IMR-90 (cell line): ENCODE data around the gene BAIAP2.

Experiments
- BHLHE40 ChIP-seq: fragments of 150-350 bp; IDR thresholded peaks from 2 replicates; pipeline ENCODE4 v1.6.1; 2016; ENCODE audit warnings: mild to moderate bottlenecking, low read depth, low read length
- CHD1 ChIP-seq: IDR thresholded peaks from 2 replicates; pipeline ENCODE4 v1.6.1; 2012; ENCODE audit warnings: low read depth, low read length, improper control_type of control experiment
- CTCF ChIP-seq: conservative IDR thresholded peaks from 2 replicates; pipeline ENCODE4 v1.5.1; 2012; ENCODE audit warnings: mild to moderate bottlenecking, low read depth, low read length, improper control_type of control experiment
- MAZ ChIP-seq: IDR thresholded peaks from 2 replicates; pipeline ENCODE4 v1.6.1; 2012; ENCODE audit warnings: low read depth, mild to moderate bottlenecking, low read length, improper control_type of control experiment, moderate library complexity, borderline replicate concordance
- MXI1 ChIP-seq: IDR thresholded peaks from 2 replicates; pipeline ENCODE4 v1.6.1; 2012; ENCODE audit warnings: low read depth, mild to moderate bottlenecking, low read length, moderate library complexity, borderline replicate concordance
- NFE2L2 ChIP-seq: fragments of 150-350 bp; IDR thresholded peaks from 2 replicates; pipeline ENCODE4 v1.6.1; 2016; ENCODE audit warnings: low read depth, mild to moderate bottlenecking, low read length
- POLR2A ChIP-seq: IDR thresholded peaks from 2 replicates; pipeline ENCODE4 v1.6.1; 2012; ENCODE audit warnings: mild to moderate bottlenecking, low read depth, low read length
- RAD21 ChIP-seq: IDR thresholded peaks from 2 replicates; pipeline ENCODE4 v1.6.1; 2012; ENCODE audit warnings: low read length, improper control_type of control experiment
- RCOR1 ChIP-seq: IDR thresholded peaks from 2 replicates; pipeline ENCODE4 v1.6.1; 2012; ENCODE audit warnings: mild to moderate bottlenecking, low read length, improper control_type of control experiment; ENCODE audit not compliant: insufficient replicate concordance
- RFX5 ChIP-seq: IDR thresholded peaks from 2 replicates; pipeline ENCODE4 v1.8.0; 2012; ENCODE audit warnings: low read depth, mild to moderate bottlenecking, low read length, moderate library complexity
- USF2 ChIP-seq: fragments of 150-350 bp; IDR thresholded peaks from 2 replicates; pipeline ENCODE4 v1.6.1; 2017; ENCODE audit warnings: mild to moderate bottlenecking, antibody characterized with exemption, low read length, low read depth

GRCh38 chr17:81120149-81120484, 85.2 kb downstream of the BAIAP2 start:
- TF ChIP-seq CTCF: no peak
- TF ChIP-seq POLR2A: no peak
- TF ChIP-seq NFE2L2: no peak
- TF ChIP-seq CHD1: no peak
- no peak for TF ChIP-seq RCOR1
- TF ChIP-seq RAD21: no peak
- TF ChIP-seq RFX5: no peak
- TF ChIP-seq USF2: no peak
- no peak for TF ChIP-seq BHLHE40
- TF ChIP-seq MAZ: no peak
- TF ChIP-seq MXI1: no peak
